Measurements from ENCODE around the gene CRIP2.
A peak's percentile ranks its signal among the peaks of the same experiment; 100 is the strongest.

Gene CRIP2

GRCh38 chr14:105487449-105487985 lies 12.9 kb downstream of the CRIP2 start:
- no peak for DNase-seq (ENCODE audit: extremely low read depth, low read depth)

GRCh38 chr14:105487986-105488777 lies 13.6 kb downstream of the CRIP2 start:
- no peak overlapping the region for H3K4me3 ChIP-seq (replicated peaks; ENCODE audit: low read depth, low read length)
- no peak for TF ChIP-seq CTCF (IDR thresholded peaks at IDR 0.05; ENCODE audit: low read depth, low read length, missing control alignments)

More at GRCh38 chr14:105487449-105487985, 12.9 kb downstream of the CRIP2 start:
- TF ChIP-seq CTCF (IDR thresholded peaks at IDR 0.05; ENCODE audit: low read depth, low read length, missing control alignments): no peak
- peak overlapping the region; percentile 9; the same call in 1 of the 2 replicates for H3K4me3 ChIP-seq (replicated peaks; ENCODE audit: low read depth, low read length)

GRCh38 chr14:105488781-105489541 lies 14.3 kb downstream of the CRIP2 start:
- no peak for TF ChIP-seq CTCF (IDR thresholded peaks at IDR 0.05; ENCODE audit: low read depth, low read length, missing control alignments)
- no peak for DNase-seq (ENCODE audit: extremely low read depth, low read depth)
- peak overlapping the region; percentile 61 for H3K4me3 ChIP-seq (replicated peaks; ENCODE audit: low read depth, low read length)

More at GRCh38 chr14:105487986-105488777, 13.6 kb downstream of the CRIP2 start:
- no peak for DNase-seq (ENCODE audit: extremely low read depth, low read depth)

- H3K4me3 ChIP-seq (replicated peaks; ENCODE audit: low read depth, low read length): peak overlapping the region; percentile 61
- DNase-seq (ENCODE audit: extremely low read depth, low read depth): peak; percentile 72
- peak; percentile 60 for TF ChIP-seq CTCF (IDR thresholded peaks at IDR 0.05; ENCODE audit: low read depth, low read length, missing control alignments)
Measured at GRCh38 chr14:105489542-105490266, 15.1 kb downstream of the CRIP2 start.

- no peak for TF ChIP-seq CTCF (IDR thresholded peaks at IDR 0.05; ENCODE audit: low read depth, low read length, missing control alignments)
- peak overlapping the region; percentile 61 for H3K4me3 ChIP-seq (replicated peaks; ENCODE audit: low read depth, low read length)
- no peak for DNase-seq (ENCODE audit: extremely low read depth, low read depth)
Measured at GRCh38 chr14:105490267-105490571, 15.6 kb downstream of the CRIP2 start.

- peak; percentile 65 for TF ChIP-seq CTCF (IDR thresholded peaks at IDR 0.05; ENCODE audit: low read depth, low read length, missing control alignments)
- peak within 1 kb of the TSS; percentile 67 for H3K4me3 ChIP-seq (replicated peaks; ENCODE audit: low read depth, low read length)
- peak; percentile 99 for DNase-seq (ENCODE audit: extremely low read depth, low read depth)
Measured at GRCh38 chr14:105490572-105491365, 16.1 kb downstream of the CRIP2 start, which contains the start of gene TEDC1. Gene TEDC1 (plus strand): TSS chr14:105491246. CDS start chr14:105491376, 130 bp downstream.
